NCI-H146 treated with DMSO at 0.1 percent for 48 hours (cell line): ENCODE results near the gene GRB14.
A peak's percentile ranks its signal among the peaks of the same experiment; 100 is the strongest.

Experiments
- DNase-seq: peaks from one replicate; lab custom pipeline; 2025; ENCODE audit not compliant: unreplicated experiment; lab: John Stamatoyannopoulos, UW

Gene GRB14

GRCh38 chr2:164617466-164617865, 3.8 kb downstream of the GRB14 start:
- no peak for DNase-seq

- no peak for DNase-seq
Observed at GRCh38 chr2:164613321-164613982, 7.8 kb downstream of the GRB14 start.

GRCh38 chr2:164609790-164610189, 11.5 kb downstream of the GRB14 start:
- no peak for DNase-seq

- DNase-seq: no peak
Observed at GRCh38 chr2:164606557-164606956, 14.7 kb downstream of the GRB14 start.

- no peak for DNase-seq
Observed at GRCh38 chr2:164605295-164605694, 16.0 kb downstream of the GRB14 start.

- no peak for DNase-seq
Observed at GRCh38 chr2:164600763-164601162, 20.5 kb downstream of the GRB14 start.

- peak; percentile 19 for DNase-seq
Observed at GRCh38 chr2:164599954-164600589, 21.2 kb downstream of the GRB14 start.

GRCh38 chr2:164597983-164598382, 23.3 kb downstream of the GRB14 start:
- DNase-seq: no peak

GRCh38 chr2:164595031-164595430, 26.3 kb downstream of the GRB14 start:
- no peak for DNase-seq

GRCh38 chr2:164593959-164594358, 27.3 kb downstream of the GRB14 start:
- DNase-seq: no peak

- DNase-seq: no peak
Observed at GRCh38 chr2:164593541-164593940, 27.7 kb downstream of the GRB14 start.

- DNase-seq: no peak
Observed at GRCh38 chr2:164589522-164589921, 31.8 kb downstream of the GRB14 start.

- no peak for DNase-seq
Observed at GRCh38 chr2:164581050-164581449, 40.2 kb downstream of the GRB14 start.

GRCh38 chr2:164574931-164575330, 46.4 kb downstream of the GRB14 start:
- DNase-seq: no peak

- DNase-seq: no peak
Observed at GRCh38 chr2:164570475-164570874, 50.8 kb downstream of the GRB14 start.

- DNase-seq: no peak
Observed at GRCh38 chr2:164569378-164569777, 51.9 kb downstream of the GRB14 start.

- no peak for DNase-seq
Observed at GRCh38 chr2:164568317-164568716, 53.0 kb downstream of the GRB14 start.

GRCh38 chr2:164567335-164567989, 53.8 kb downstream of the GRB14 start:
- no peak for DNase-seq

GRCh38 chr2:164565359-164565758, 55.9 kb downstream of the GRB14 start:
- no peak for DNase-seq

GRCh38 chr2:164562666-164563065, 58.6 kb downstream of the GRB14 start:
- DNase-seq: no peak

- no peak for DNase-seq
Observed at GRCh38 chr2:164561991-164562390, 59.3 kb downstream of the GRB14 start.

- DNase-seq: no peak
Observed at GRCh38 chr2:164561416-164561815, 59.9 kb downstream of the GRB14 start.
